ENCODE results near the gene OR2T34. TPM values are rescaled to one million over a fixed set of nuclear protein-coding genes. Genes with fewer than 3 reads are reported as not detected.

Gene OR2T34
- total RNA-seq, 1 donor from 2014 or later, result not detected

Other genes starting within 250 kb of the OR2T34 start
- not detected in 2 replicates for gene OR14C36, start 226.0 kb downstream of the OR2T34 start, total RNA-seq
- not detected in 2 replicates for gene OR2T4, start 213.1 kb downstream of the OR2T34 start, total RNA-seq
- gene OR2T6, start 199.0 kb downstream of the OR2T34 start, total RNA-seq, result not detected in 2 replicates
- gene OR2T1, start 171.7 kb downstream of the OR2T34 start, total RNA-seq, result not detected in 2 replicates
- gene OR2T2, start 129.1 kb downstream of the OR2T34 start, total RNA-seq, result not detected in 2 replicates
- not detected in 2 replicates for gene OR2T3, start 101.4 kb downstream of the OR2T34 start, total RNA-seq
- gene OR2T5, start 86.2 kb downstream of the OR2T34 start, total RNA-seq, result not detected in 2 replicates
- gene OR2G6, start 66.7 kb downstream of the OR2T34 start, total RNA-seq, result not detected in 2 replicates
- not detected in 2 replicates for gene OR2T29, start 12.0 kb downstream of the OR2T34 start, total RNA-seq
- not detected in 2 replicates for gene OR2T10, start 22.9 kb upstream of the OR2T34 start, total RNA-seq
- gene OR2T11, start 60.3 kb upstream of the OR2T34 start, total RNA-seq, result not detected in 2 replicates
- gene OR2T35, start 70.5 kb upstream of the OR2T34 start, total RNA-seq, result not detected in 2 replicates
- gene OR2T27, start 80.8 kb upstream of the OR2T34 start, total RNA-seq, result not detected in 2 replicates
- gene OR14I1, start 128.0 kb upstream of the OR2T34 start, total RNA-seq, result not detected in 2 replicates
- not detected in 2 replicates for gene LYPD8, start 181.0 kb upstream of the OR2T34 start, total RNA-seq